PC-9 (cell line): ENCODE results near the gene TAPBP. TPM values are rescaled to one million over a fixed set of nuclear protein-coding genes. Genes with fewer than 3 reads are reported as not detected.

Experiments used
- BruUV-seq: library from RNA; stranded (reverse); fragments of 400-500 nt; replicated peaks from 2 replicates; lab custom pipeline; 2021; lab: Mats Ljungman, UMichigan
- CTCF ChIA-PET: fragments of 300-600 bp; sonication (Branson Sonifier 250); formaldehyde crosslinking; loops from one replicate; lab custom pipeline; 2022; ENCODE audit warnings: antibody characterized with exemption; lab: Charles Lee
- POLR2A ChIA-PET: fragments of 300-600 bp; sonication (Branson Sonifier 250); formaldehyde crosslinking; loops from one replicate; lab custom pipeline; 2022; ENCODE audit warnings: antibody characterized with exemption; ENCODE audit not compliant: unreplicated experiment; lab: Charles Lee
- DNase-seq, 2 experiments: peaks; one replicate each; pipeline versions ENCODE4 v3.0.0 to v3.0.0-alpha.2; 2015 to 2022; ENCODE audit warnings: mixed read lengths in 1 of 2
- H2AFZ ChIP-seq: fragments of 200-600 bp; sonication (generic); 2 replicates; pipeline ENCODE4 v1.8.1; 2017; ENCODE audit warnings: antibody characterized with exemption
- H3F3A ChIP-seq: fragments of 200-600 bp; sonication (generic); 2 replicates; pipeline ENCODE4 v1.8.1; 2017; ENCODE audit warnings: antibody characterized with exemption, mild to moderate bottlenecking, low read depth; ENCODE audit not compliant: insufficient read depth
- H3K27ac ChIP-seq: fragments of 200-600 bp; sonication (generic); 2 replicates; pipeline ENCODE4 v1.6.1; 2016; ENCODE audit warnings: mixed run types
- H3K27me3 ChIP-seq: fragments of 200-600 bp; sonication (generic); 2 replicates; pipeline ENCODE4 v1.6.1; 2016; ENCODE audit warnings: low read depth, mixed run types; ENCODE audit not compliant: insufficient read depth
- H3K36me3 ChIP-seq: fragments of 200-600 bp; sonication (generic); 2 replicates; pipeline ENCODE4 v1.6.1; 2016; ENCODE audit warnings: low read depth, mixed run types
- H3K4me1 ChIP-seq: fragments of 200-600 bp; sonication (generic); replicated peaks from 2 replicates; pipeline ENCODE4 v1.6.1; 2016; ENCODE audit warnings: mixed run types; ENCODE audit not compliant: insufficient read depth
- H3K4me2 ChIP-seq: fragments of 200-600 bp; sonication (generic); 2 replicates; pipeline ENCODE4 v1.6.1; 2017; ENCODE audit warnings: mixed run types
- H3K4me3 ChIP-seq: fragments of 200-600 bp; sonication (generic); 2 replicates; pipeline ENCODE4 v1.6.1; 2016; ENCODE audit warnings: mixed run types
- H3K79me2 ChIP-seq: fragments of 200-600 bp; sonication (generic); 2 replicates; pipeline ENCODE4 v1.6.1; 2017; ENCODE audit warnings: low read depth, mixed run types
- H3K9me2 ChIP-seq: fragments of 200-600 bp; sonication (generic); 2 replicates; pipeline ENCODE4 v1.8.1; 2017; ENCODE audit warnings: mild to moderate bottlenecking; ENCODE audit not compliant: insufficient read depth
- H3K9me3 ChIP-seq: fragments of 200-600 bp; sonication (generic); 2 replicates; pipeline ENCODE4 v1.8.1; 2016; ENCODE audit warnings: low read depth; ENCODE audit not compliant: insufficient read depth
- H4K20me1 ChIP-seq: fragments of 200-600 bp; sonication (generic); 2 replicates; pipeline ENCODE4 v1.8.1; 2017; ENCODE audit not compliant: insufficient read depth
- EZH2 ChIP-seq: fragments of 200-600 bp; sonication (generic); IDR thresholded peaks from 2 replicates; pipeline ENCODE4 v1.8.0; 2017; ENCODE audit warnings: antibody characterized with exemption, low read depth
- intact Hi-C: fragments of 100-400 bp; cut with micrococcal nuclease; formaldehyde crosslinking; loops from one replicate; pipeline ENCODE4 v1.10.0; 2022; ENCODE audit not compliant: unreplicated experiment
- total RNA-seq: library from RNA; stranded (reverse); gene quantifications from 2 replicates; pipeline ENCODE4 v1.2.3, GENCODE V29; 2021
- TF ChIP-seq, protein P1 (sequence below): fragments of 200-600 bp; sonication (generic); conservative IDR thresholded peaks from 2 replicates; pipeline ENCODE4 v1.6.1; 2017; ENCODE audit warnings: mixed run types, antibody characterized with exemption, mild to moderate bottlenecking, moderate library complexity

Gene TAPBP
- total RNA-seq, 1 experiment from 2014 or later, result 156 TPM

DNA sequence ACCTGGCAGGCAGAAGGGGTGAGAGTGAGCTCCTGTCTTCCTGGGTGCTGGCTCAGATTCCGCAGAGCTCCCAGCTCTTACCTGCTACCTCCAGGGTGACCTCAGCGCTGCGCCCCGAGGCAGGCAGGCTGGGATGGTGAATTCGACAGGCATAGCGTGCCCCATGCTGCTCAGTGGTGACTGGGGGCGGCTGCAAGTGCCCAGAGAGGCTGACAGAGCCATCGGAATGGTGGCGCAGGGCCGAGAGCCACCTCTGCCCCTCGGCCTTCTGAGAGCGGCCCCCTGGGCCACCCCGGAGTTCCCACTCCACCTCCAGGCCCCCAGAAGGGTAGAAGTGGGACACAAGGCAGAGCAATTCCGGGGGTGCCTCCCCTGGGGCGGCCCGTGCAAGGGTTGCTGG, 9.7 kb downstream of the TAPBP start:
- no TSS peak for BruUV-seq
- peaks cover 32% of the 10 kb centered on the region for H3K79me2 ChIP-seq
- peaks cover 37% of the 10 kb centered on the region for H3F3A ChIP-seq
- no peak for TF ChIP-seq EZH2
- TF ChIP-seq, protein P1, sequence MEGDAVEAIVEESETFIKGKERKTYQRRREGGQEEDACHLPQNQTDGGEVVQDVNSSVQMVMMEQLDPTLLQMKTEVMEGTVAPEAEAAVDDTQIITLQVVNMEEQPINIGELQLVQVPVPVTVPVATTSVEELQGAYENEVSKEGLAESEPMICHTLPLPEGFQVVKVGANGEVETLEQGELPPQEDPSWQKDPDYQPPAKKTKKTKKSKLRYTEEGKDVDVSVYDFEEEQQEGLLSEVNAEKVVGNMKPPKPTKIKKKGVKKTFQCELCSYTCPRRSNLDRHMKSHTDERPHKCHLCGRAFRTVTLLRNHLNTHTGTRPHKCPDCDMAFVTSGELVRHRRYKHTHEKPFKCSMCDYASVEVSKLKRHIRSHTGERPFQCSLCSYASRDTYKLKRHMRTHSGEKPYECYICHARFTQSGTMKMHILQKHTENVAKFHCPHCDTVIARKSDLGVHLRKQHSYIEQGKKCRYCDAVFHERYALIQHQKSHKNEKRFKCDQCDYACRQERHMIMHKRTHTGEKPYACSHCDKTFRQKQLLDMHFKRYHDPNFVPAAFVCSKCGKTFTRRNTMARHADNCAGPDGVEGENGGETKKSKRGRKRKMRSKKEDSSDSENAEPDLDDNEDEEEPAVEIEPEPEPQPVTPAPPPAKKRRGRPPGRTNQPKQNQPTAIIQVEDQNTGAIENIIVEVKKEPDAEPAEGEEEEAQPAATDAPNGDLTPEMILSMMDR, result no peak
- H3K36me3 ChIP-seq, result peaks cover 4% of the 10 kb centered on the region
- peaks cover 15% of the 10 kb centered on the region for H3K4me1 ChIP-seq
- intact Hi-C loops, result no loop called here
- H3K27ac ChIP-seq, result no peak overlapping the region
- CTCF ChIA-PET, result no interaction called here
- no peak overlapping the region for H3K4me3 ChIP-seq
- DNase-seq, result no peak
- no peaks in the 10 kb centered on the region for H3K9me3 ChIP-seq
- no peak overlapping the region for H3K4me2 ChIP-seq
- POLR2A ChIA-PET, result no interaction called here
- no peaks in the 10 kb centered on the region for H3K9me2 ChIP-seq
- no peaks in the 10 kb centered on the region for H3K27me3 ChIP-seq
- no peaks in the 10 kb centered on the region; the same call in 1 of the 2 replicates for H4K20me1 ChIP-seq
- no peak overlapping the region for H2AFZ ChIP-seq

- Histone ChIP-seq H3K4me1 (peaks cover 16% of the 10 kb centered on the region), H2AFZ (no peak overlapping the region), H3K27ac (no peak overlapping the region), H3K36me3 (peaks cover 4% of the 10 kb centered on the region), H3F3A (peaks cover 37% of the 10 kb centered on the region), H3K9me3 (no peaks in the 10 kb centered on the region), H3K9me2 (no peaks in the 10 kb centered on the region), H3K79me2 (peaks cover 39% of the 10 kb centered on the region), H3K27me3 (no peaks in the 10 kb centered on the region), H3K4me2 (peak overlapping the region; percentile 22), H4K20me1 (no peaks in the 10 kb centered on the region; the same call in 1 of the 2 replicates), H3K4me3 (no peak overlapping the region)
- ChIA-PET CTCF (interaction anchor here (1.3 kb wide), 1 partner anchor 24 kb away, joined by 8 read pairs; no protein-coding TSS in a partner anchor), POLR2A (no interaction called here)
- intact Hi-C loops, result no loop called here
- no TSS peak for BruUV-seq
- TF ChIP-seq EZH2, result no peak
- TF ChIP-seq, protein P1, result no peak
- peak in 1 of 2 experiments; percentile 25 for DNase-seq
Measured at GRCh38 chr6:33301877-33302276, 12.0 kb downstream of the TAPBP start.

GRCh38 chr6:33299237-33299944, 14.5 kb downstream of the TAPBP start:
- peak overlapping the region; percentile 99 for H3K4me2 ChIP-seq
- H3K4me1 ChIP-seq, result peaks cover 23% of the 10 kb centered on the region
- TF ChIP-seq EZH2, result no peak
- TF ChIP-seq, protein P1, result peak; percentile 78
- TSS peak; percentile 71 for BruUV-seq
- H3K27ac ChIP-seq, result peak overlapping the region; percentile 88
- DNase-seq, result peak; percentile 72 to 87
- H3K79me2 ChIP-seq, result peaks cover 54% of the 10 kb centered on the region
- H4K20me1 ChIP-seq, result no peaks in the 10 kb centered on the region
- no peaks in the 10 kb centered on the region for H3K36me3 ChIP-seq
- no peaks in the 10 kb centered on the region for H3K9me3 ChIP-seq
- H2AFZ ChIP-seq, result peak overlapping the region; percentile 71
- ChIA-PET CTCF (interaction anchor here (0.5 to 0.8 kb wide), 3 partner anchors 13 to 127 kb away, joined by 3 to 7 read pairs (median 7); no protein-coding TSS in a partner anchor), POLR2A (interaction anchor here (0.6 to 1.6 kb wide), 10 partner anchors 10 to 633 kb away, joined by 3 to 25 read pairs (median 4); partner anchors contain the start of genes WDR46, ZBTB22 and ZBTB9)
- H3F3A ChIP-seq, result peaks cover 37% of the 10 kb centered on the region
- H3K4me3 ChIP-seq, result peak overlapping the region; percentile 75
- intact Hi-C loops, result loop anchor here (1.0 to 5.0 kb wide), 5 partner anchors 13 to 113 kb away; partner anchors contain the start of genes B3GALT4, KIFC1, PHF1 and RXRB
- no peaks in the 10 kb centered on the region for H3K27me3 ChIP-seq
- H3K9me2 ChIP-seq, result no peaks in the 10 kb centered on the region
